ENCODE data around the gene ENC1.

DNA sequence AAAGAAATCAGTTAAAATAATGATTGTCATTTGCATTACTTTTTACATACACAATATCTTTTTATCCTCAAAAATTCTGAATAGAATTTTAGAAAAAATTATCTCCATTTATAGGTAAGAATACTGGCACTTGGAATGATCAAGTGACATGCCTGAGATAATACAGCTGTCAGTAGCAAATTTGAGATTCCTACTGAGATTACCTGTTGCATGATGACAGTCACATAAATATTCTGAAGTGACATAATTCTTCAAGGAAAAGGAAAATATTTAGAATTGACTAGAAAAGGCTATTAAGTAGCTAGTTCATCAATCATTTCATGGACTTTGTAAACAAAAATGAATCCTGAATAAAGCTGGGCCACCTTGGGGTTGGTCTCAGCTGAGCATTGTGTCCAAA, 15.2 kb upstream of the ENC1 start:
- TF ChIP-seq POLR2AphosphoS5 (IDR thresholded peaks at IDR 0.05; ENCODE audit: borderline replicate concordance, low read depth, low read length) = no peak
- no peak for TF ChIP-seq EZH2 (IDR thresholded peaks at IDR 0.05)
- TF ChIP-seq FOXP2 (optimal IDR thresholded peaks at IDR 0.05; ENCODE audit: control extremely low read depth, extremely low read length, insufficient read depth) = no peak
